OCI-LY7 (cell line): Measurements from ENCODE around the gene SH2D3C. TPM values are rescaled to one million over a fixed set of nuclear protein-coding genes. Genes with fewer than 3 reads are reported as not detected.

ENCODE experiments used
- BruUV-seq: library from RNA; stranded (reverse); fragments of 400-500 nt; replicated peaks from 2 replicates; lab custom pipeline; 2021; lab: Mats Ljungman, UMichigan
- CTCF ChIA-PET: fragments of 300-600 bp; sonication (Branson Sonifier 250); formaldehyde crosslinking; loops from one replicate; lab custom pipeline; 2022; ENCODE audit warnings: antibody characterized with exemption; ENCODE audit not compliant: unreplicated experiment; lab: Charles Lee
- POLR2A ChIA-PET: fragments of 300-600 bp; sonication (Branson Sonifier 250); formaldehyde crosslinking; loops from one replicate; lab custom pipeline; 2022; ENCODE audit warnings: antibody characterized with exemption; lab: Charles Lee
- DNase-seq: peaks from one replicate; pipeline ENCODE4 v3.0.0-alpha.2; 2015; ENCODE audit warnings: low spot score
- H2AFZ ChIP-seq: fragments of 200-600 bp; sonication (generic), shearing (Covaris generic); 2 replicates; pipeline ENCODE4 v1.6.1; 2014; ENCODE audit warnings: mild to moderate bottlenecking, antibody characterized with exemption, low read length, moderate library complexity
- H3K27ac ChIP-seq: fragments of 200-600 bp; sonication (generic); 2 replicates; pipeline ENCODE4 v1.5.1; 2014; ENCODE audit warnings: mixed run types, low read depth, mild to moderate bottlenecking, moderate library complexity, low read length, inconsistent platforms; ENCODE audit not compliant: poor library complexity, severe bottlenecking
- H3K36me3 ChIP-seq: fragments of 200-600 bp; sonication (generic); 2 replicates; pipeline ENCODE4 v1.6.1; 2014; ENCODE audit warnings: mild to moderate bottlenecking, antibody characterized with exemption, low read length, moderate library complexity, mixed read lengths; ENCODE audit not compliant: insufficient read depth
- H3K4me1 ChIP-seq: fragments of 200-600 bp; sonication (generic); 2 replicates; pipeline ENCODE4 v1.5.1; 2014; ENCODE audit warnings: mild to moderate bottlenecking, low read length; ENCODE audit not compliant: insufficient read depth, poor library complexity, severe bottlenecking
- H3K4me2 ChIP-seq: fragments of 200-600 bp; sonication (generic); 2 replicates; pipeline ENCODE4 v1.6.1; 2014; ENCODE audit warnings: mild to moderate bottlenecking, low read length
- H3K4me3 ChIP-seq: fragments of 200-600 bp; sonication (generic); 2 replicates; pipeline ENCODE4 v1.5.1; 2014; ENCODE audit warnings: mild to moderate bottlenecking, low read depth, low read length; ENCODE audit not compliant: poor library complexity, severe bottlenecking
- H3K79me2 ChIP-seq: fragments of 200-600 bp; sonication (generic); 2 replicates; pipeline ENCODE4 v1.6.1; 2016; ENCODE audit warnings: low read depth, mild to moderate bottlenecking, low read length, moderate library complexity, mixed read lengths; ENCODE audit not compliant: insufficient read depth
- H3K9me2 ChIP-seq: fragments of 200-600 bp; sonication (generic); 2 replicates; pipeline ENCODE4 v1.6.1; 2016; ENCODE audit warnings: mild to moderate bottlenecking, low read length, mixed read lengths; ENCODE audit not compliant: insufficient read depth
- H3K9me3 ChIP-seq: fragments of 200-600 bp; sonication (generic); 2 replicates; pipeline ENCODE4 v1.6.1; 2014; ENCODE audit warnings: mild to moderate bottlenecking, mixed run types, low read length, mixed read lengths
- H4K20me1 ChIP-seq: fragments of 200-600 bp; sonication (generic); 2 replicates; pipeline ENCODE4 v1.6.1; 2014; ENCODE audit warnings: mild to moderate bottlenecking, antibody characterized with exemption, low read length, moderate library complexity, mixed read lengths; ENCODE audit not compliant: insufficient read depth
- EZH2phosphoT487 ChIP-seq: fragments of 200-600 bp; sonication (generic); IDR thresholded peaks from 2 replicates; pipeline ENCODE4 v1.6.1; 2018; ENCODE audit warnings: low read depth, borderline replicate concordance, mild to moderate bottlenecking, mixed run types, antibody characterized with exemption, low read length, moderate library complexity, mixed read lengths
- intact Hi-C: fragments of 100-400 bp; cut with micrococcal nuclease; formaldehyde crosslinking; loops from one replicate; pipeline ENCODE4 v1.10.0; 2022; ENCODE audit not compliant: unreplicated experiment
- total RNA-seq, 2 experiments: library from RNA; depleted of rRNA in 1 of 2; stranded (reverse); fragments of >200 nt in 1 of 2; shearing (Covaris generic) in 1 of 2; gene quantifications; 2 replicates each; pipeline ENCODE4 v1.2.3, GENCODE V29; 2014 to 2022
- TF ChIP-seq, protein P1 (sequence below): fragments of 200-600 bp; sonication (generic); conservative IDR thresholded peaks from 2 replicates; pipeline ENCODE4 v1.5.1; 2014; ENCODE audit warnings: mild to moderate bottlenecking, antibody characterized with exemption, low read length, moderate library complexity, mixed read lengths

SH2D3C gene
- total RNA-seq, 2 experiments from 2014 or later = 40.0 to 45.7 TPM

DNA sequence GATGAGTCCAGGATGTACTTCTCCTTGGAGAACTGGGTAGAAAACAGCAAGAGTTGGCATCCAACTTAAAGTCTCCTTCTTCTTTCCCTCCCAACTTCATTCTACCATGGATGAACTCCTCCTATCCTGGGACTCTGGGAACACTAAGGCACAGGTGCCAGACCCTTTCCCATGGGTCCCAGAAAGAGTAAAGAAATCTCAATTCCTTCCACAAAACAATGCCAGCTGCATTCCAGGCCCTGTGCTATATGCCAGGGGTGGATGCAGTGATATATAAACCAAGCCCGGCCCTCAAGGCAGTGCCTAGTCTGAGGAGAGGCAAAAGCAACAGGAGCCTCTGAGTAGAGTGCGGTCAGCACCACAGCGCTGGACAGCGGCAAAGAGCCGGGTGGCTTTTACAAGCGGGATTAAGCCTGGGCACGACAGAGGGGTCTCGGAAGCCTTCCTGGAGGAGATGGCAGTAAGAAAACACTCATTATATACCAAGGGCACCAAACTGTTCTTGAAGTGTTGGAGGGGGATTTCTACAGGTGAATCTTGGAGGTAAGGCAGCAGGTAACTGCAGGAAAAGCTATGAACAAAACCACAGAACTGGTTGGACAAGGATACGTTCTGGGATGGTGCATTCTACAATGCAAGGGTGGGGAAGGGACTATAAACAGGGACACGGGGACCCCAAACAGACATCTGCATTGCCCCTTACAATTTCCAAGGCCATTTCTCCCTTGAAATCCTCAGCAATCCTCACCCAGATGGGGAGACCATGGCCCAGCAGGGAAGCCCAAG is 27.0 kb downstream of the SH2D3C start:
- Histone ChIP-seq H3K27ac (no peak overlapping the region), H3K9me2 (no peaks in the 10 kb centered on the region), H3K79me2 (no peaks in the 10 kb centered on the region), H3K36me3 (peaks cover 44% of the 10 kb centered on the region), H2AFZ (no peak overlapping the region), H4K20me1 (no peaks in the 10 kb centered on the region), H3K9me3 (no peaks in the 10 kb centered on the region), H3K4me1 (no peaks in the 10 kb centered on the region), H3K4me2 (no peak overlapping the region), H3K4me3 (no peak overlapping the region)
- DNase-seq = no peak
- TF ChIP-seq, protein P1, sequence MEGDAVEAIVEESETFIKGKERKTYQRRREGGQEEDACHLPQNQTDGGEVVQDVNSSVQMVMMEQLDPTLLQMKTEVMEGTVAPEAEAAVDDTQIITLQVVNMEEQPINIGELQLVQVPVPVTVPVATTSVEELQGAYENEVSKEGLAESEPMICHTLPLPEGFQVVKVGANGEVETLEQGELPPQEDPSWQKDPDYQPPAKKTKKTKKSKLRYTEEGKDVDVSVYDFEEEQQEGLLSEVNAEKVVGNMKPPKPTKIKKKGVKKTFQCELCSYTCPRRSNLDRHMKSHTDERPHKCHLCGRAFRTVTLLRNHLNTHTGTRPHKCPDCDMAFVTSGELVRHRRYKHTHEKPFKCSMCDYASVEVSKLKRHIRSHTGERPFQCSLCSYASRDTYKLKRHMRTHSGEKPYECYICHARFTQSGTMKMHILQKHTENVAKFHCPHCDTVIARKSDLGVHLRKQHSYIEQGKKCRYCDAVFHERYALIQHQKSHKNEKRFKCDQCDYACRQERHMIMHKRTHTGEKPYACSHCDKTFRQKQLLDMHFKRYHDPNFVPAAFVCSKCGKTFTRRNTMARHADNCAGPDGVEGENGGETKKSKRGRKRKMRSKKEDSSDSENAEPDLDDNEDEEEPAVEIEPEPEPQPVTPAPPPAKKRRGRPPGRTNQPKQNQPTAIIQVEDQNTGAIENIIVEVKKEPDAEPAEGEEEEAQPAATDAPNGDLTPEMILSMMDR = no peak
- no peak for TF ChIP-seq EZH2phosphoT487
- no TSS peak for BruUV-seq
- ChIA-PET POLR2A (no interaction called here), CTCF (no interaction called here)
- intact Hi-C loops = no loop called here

DNA sequence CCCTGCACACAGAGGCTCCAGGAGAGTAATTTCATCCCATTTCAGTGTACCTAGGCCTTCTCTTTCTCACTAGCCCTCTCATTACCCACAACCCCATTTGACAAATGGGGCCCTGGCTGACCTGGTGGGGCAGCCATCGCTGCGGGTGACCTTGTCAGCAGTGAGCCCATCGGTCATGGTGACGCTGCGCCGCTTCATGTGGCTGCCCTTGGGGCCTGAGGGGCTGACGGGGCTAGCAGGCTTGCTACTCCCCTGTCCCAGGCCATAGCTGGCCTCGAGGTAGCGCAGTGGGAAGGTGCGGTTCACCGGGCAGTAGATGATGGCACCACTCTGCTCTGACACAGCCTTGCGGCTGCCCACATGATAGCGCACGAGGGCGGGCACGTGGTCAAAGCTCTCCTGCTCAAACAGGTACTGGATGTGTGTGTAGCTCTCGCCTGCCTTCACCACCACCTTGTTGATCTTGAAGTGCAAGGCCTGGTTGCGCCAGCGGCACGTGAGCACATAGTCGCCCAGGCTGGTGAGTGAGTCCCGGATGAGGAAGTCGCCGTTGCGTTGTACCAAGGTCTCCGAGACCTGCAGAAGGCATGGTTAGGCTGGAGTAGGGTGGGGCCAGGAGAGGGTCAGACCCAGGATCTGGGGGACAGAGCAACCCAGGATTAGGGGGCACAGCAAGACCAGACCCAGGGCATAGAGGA is 29.2 kb downstream of the SH2D3C start:
- H3K9me3 ChIP-seq = no peaks in the 10 kb centered on the region
- intact Hi-C loops = no loop called here
- no TSS peak for BruUV-seq
- DNase-seq = no peak
- TF ChIP-seq, protein P1 = no peak
- TF ChIP-seq EZH2phosphoT487 = no peak
- H3K27ac ChIP-seq = no peak overlapping the region
- H2AFZ ChIP-seq = no peak overlapping the region
- CTCF ChIA-PET = no interaction called here
- peaks cover 53% of the 10 kb centered on the region for H3K36me3 ChIP-seq
- H3K4me3 ChIP-seq = no peak overlapping the region
- POLR2A ChIA-PET = no interaction called here
- no peak overlapping the region for H3K4me2 ChIP-seq
- H3K79me2 ChIP-seq = no peaks in the 10 kb centered on the region
- no peaks in the 10 kb centered on the region for H3K9me2 ChIP-seq
- H4K20me1 ChIP-seq = no peaks in the 10 kb centered on the region
- no peaks in the 10 kb centered on the region for H3K4me1 ChIP-seq
